Subcutaneous adipose tissue (tissue), 4 donors: Measurements from ENCODE around the gene CHKA. TPM values are rescaled to one million over a fixed set of nuclear protein-coding genes. Genes with fewer than 3 reads are reported as not detected.

Experiments used
- CTCF ChIP-seq: fragments of 450-650 bp; IDR thresholded peaks from one replicate; pipeline ENCODE4 v1.5.1; 2016; ENCODE audit warnings: low read depth, mild to moderate bottlenecking, control low read depth, antibody characterized with exemption, moderate library complexity
- total RNA-seq, 4 donors: library from RNA; depleted of rRNA; stranded (reverse); fragments of >200 nt; gene quantifications; one replicate each; pipeline ENCODE4 v1.1.0, GENCODE V29; 2016

The CHKA gene
- total RNA-seq, 4 donors from 2014 or later: 50.2 to 78.7 (median 59.6) TPM

GRCh38 chr11:68163691-68164090, 42.5 kb upstream of the CHKA start:
- no peak for TF ChIP-seq CTCF

- no peak for TF ChIP-seq CTCF
Measured at GRCh38 chr11:68160100-68160695, 39.0 kb upstream of the CHKA start.

GRCh38 chr11:68159665-68160064, 38.5 kb upstream of the CHKA start:
- TF ChIP-seq CTCF: no peak

GRCh38 chr11:68159161-68159560, 38.0 kb upstream of the CHKA start:
- TF ChIP-seq CTCF: no peak

- TF ChIP-seq CTCF: no peak
Measured at GRCh38 chr11:68158580-68158979, 37.4 kb upstream of the CHKA start.

- no peak for TF ChIP-seq CTCF
Measured at GRCh38 chr11:68153742-68154141, 32.6 kb upstream of the CHKA start.

GRCh38 chr11:68150037-68150436, 28.8 kb upstream of the CHKA start:
- TF ChIP-seq CTCF: no peak
